HUES64 (cell line): ENCODE data around the gene NUDT4.
"Not testable (repeated sequence)": the region's sequence is repeated elsewhere in the genome, so short reads cannot be mapped to it uniquely, and the experiment has no call there.

Source experiments
- H3K27ac ChIP-seq: 2 replicates; pipeline ENCODE4 v1.7.0; 2013; ENCODE audit warnings: low read depth, low read length, inconsistent platforms
- H3K27me3 ChIP-seq: 2 replicates; pipeline ENCODE4 v1.6.1; 2013; ENCODE audit warnings: mild to moderate bottlenecking, low read length; ENCODE audit not compliant: insufficient read depth
- H3K36me3 ChIP-seq: 2 replicates; pipeline ENCODE4 v1.6.1; 2013; ENCODE audit warnings: mild to moderate bottlenecking, low read length; ENCODE audit not compliant: insufficient read depth
- H3K4me1 ChIP-seq: 2 replicates; pipeline ENCODE4 v1.6.1; 2013; ENCODE audit warnings: mild to moderate bottlenecking, low read length, moderate library complexity; ENCODE audit not compliant: insufficient read depth
- H3K4me3 ChIP-seq: 2 replicates; pipeline ENCODE4 v1.5.1; 2013; ENCODE audit warnings: mild to moderate bottlenecking, low read length, moderate library complexity
- H3K9ac ChIP-seq: 2 replicates; pipeline ENCODE4 v1.6.1; 2013; ENCODE audit warnings: mild to moderate bottlenecking, low read depth, low read length
- H3K9me3 ChIP-seq: 2 replicates; pipeline ENCODE4 v1.6.1; 2013; ENCODE audit warnings: low read depth, low read length; ENCODE audit not compliant: insufficient read depth
- WGBS: fragments of 150-250, 120-280 bp; methylation state at CpG from one replicate; pipeline ENCODE4 v1.1.7; 2013; ENCODE audit warnings: missing lambda C conversion rate; 5-methylcytosine and 5-hydroxymethylcytosine counted together

NUDT4 gene

GRCh38 chr12:93419388-93420034 lies 41.8 kb downstream of the NUDT4 start:
- H3K4me3 ChIP-seq, result no peak overlapping the region
- H3K9ac ChIP-seq, result no peak overlapping the region
- H3K4me1 ChIP-seq, result peaks cover 34% of the 10 kb centered on the region
- no peaks in the 10 kb centered on the region for H3K36me3 ChIP-seq
- WGBS, result 36% methylated on average over 1 of the region's 1 CpG
- no peak overlapping the region for H3K27ac ChIP-seq
- H3K27me3 ChIP-seq, result no peaks in the 10 kb centered on the region
- H3K9me3 ChIP-seq, result no peaks in the 10 kb centered on the region

GRCh38 chr12:93422050-93422449 lies 44.3 kb downstream of the NUDT4 start:
- Histone ChIP-seq H3K4me3 (no peak overlapping the region), H3K4me1 (peaks cover 44% of the 10 kb centered on the region), H3K36me3 (no peaks in the 10 kb centered on the region), H3K9me3 (no peaks in the 10 kb centered on the region), H3K27me3 (no peaks in the 10 kb centered on the region), H3K9ac (no peak overlapping the region), H3K27ac (no peak overlapping the region)
- WGBS, result no CpG with 5 or more reads among the region's 2 CpGs

- no peaks in the 10 kb centered on the region for H3K9me3 ChIP-seq
- H3K9ac ChIP-seq, result no peak overlapping the region
- H3K4me1 ChIP-seq, result peaks cover 44% of the 10 kb centered on the region
- H3K4me3 ChIP-seq, result no peak overlapping the region
- H3K27ac ChIP-seq, result no peak overlapping the region
- no peaks in the 10 kb centered on the region for H3K27me3 ChIP-seq
- WGBS, result 91% methylated on average over 8 of the region's 8 CpGs
- H3K36me3 ChIP-seq, result no peaks in the 10 kb centered on the region
Measured at GRCh38 chr12:93425736-93426411, 48.1 kb downstream of the NUDT4 start.

GRCh38 chr12:93426412-93426805 lies 48.7 kb downstream of the NUDT4 start:
- no peak overlapping the region for H3K4me3 ChIP-seq
- no peak overlapping the region for H3K9ac ChIP-seq
- peaks cover 42% of the 10 kb centered on the region for H3K4me1 ChIP-seq
- WGBS, result 100% methylated on average over 1 of the region's 1 CpG
- H3K27me3 ChIP-seq, result no peaks in the 10 kb centered on the region
- no peaks in the 10 kb centered on the region for H3K9me3 ChIP-seq
- no peak overlapping the region for H3K27ac ChIP-seq
- no peaks in the 10 kb centered on the region for H3K36me3 ChIP-seq

GRCh38 chr12:93427779-93428564 lies 50.2 kb downstream of the NUDT4 start:
- WGBS, result 95% methylated on average over 4 of the region's 5 CpGs
- no peak overlapping the region for H3K4me3 ChIP-seq
- H3K4me1 ChIP-seq, result peaks cover 32% of the 10 kb centered on the region
- H3K27me3 ChIP-seq, result no peaks in the 10 kb centered on the region
- no peak overlapping the region for H3K27ac ChIP-seq
- H3K36me3 ChIP-seq, result no peaks in the 10 kb centered on the region
- no peaks in the 10 kb centered on the region for H3K9me3 ChIP-seq
- no peak overlapping the region for H3K9ac ChIP-seq

- WGBS, result 89% methylated on average over 1 of the region's 1 CpG
- H3K9ac ChIP-seq, result no peak overlapping the region
- peaks cover 17% of the 10 kb centered on the region for H3K4me1 ChIP-seq
- no peak overlapping the region for H3K4me3 ChIP-seq
- H3K27ac ChIP-seq, result no peak overlapping the region
- no peaks in the 10 kb centered on the region for H3K27me3 ChIP-seq
- H3K36me3 ChIP-seq, result no peaks in the 10 kb centered on the region; the same call in 1 of the 2 replicates
- no peaks in the 10 kb centered on the region for H3K9me3 ChIP-seq
Measured at GRCh38 chr12:93429448-93429847, 51.7 kb downstream of the NUDT4 start.

GRCh38 chr12:93429852-93430251 lies 52.1 kb downstream of the NUDT4 start:
- Histone ChIP-seq H3K9me3 (no peaks in the 10 kb centered on the region), H3K4me1 (peaks cover 13% of the 10 kb centered on the region), H3K9ac (no peak overlapping the region), H3K4me3 (no peak overlapping the region), H3K27ac (no peak overlapping the region), H3K27me3 (no peaks in the 10 kb centered on the region), H3K36me3 (no peaks in the 10 kb centered on the region; the same call in 1 of the 2 replicates)
- WGBS, result 95% methylated on average over 1 of the region's 1 CpG

- peaks cover 9% of the 10 kb centered on the region; the same call in 1 of the 2 replicates for H3K4me1 ChIP-seq
- H3K9me3 ChIP-seq, result no peaks in the 10 kb centered on the region
- no peaks in the 10 kb centered on the region for H3K27me3 ChIP-seq
- H3K36me3 ChIP-seq, result no peaks in the 10 kb centered on the region; the same call in 1 of the 2 replicates
- H3K4me3 ChIP-seq, result no peak overlapping the region
- H3K27ac ChIP-seq, result no peak overlapping the region
- 100% methylated on average over 2 of the region's 4 CpGs for WGBS
- no peak overlapping the region for H3K9ac ChIP-seq
Measured at GRCh38 chr12:93430280-93430679, 52.6 kb downstream of the NUDT4 start.

- not testable (repeated sequence) for H3K9me3 ChIP-seq, H3K27ac ChIP-seq, H3K27me3 ChIP-seq, H3K4me3 ChIP-seq, H3K9ac ChIP-seq, H3K36me3 ChIP-seq, H3K4me1 ChIP-seq
- WGBS, result 98% methylated on average over 6 of the region's 6 CpGs
Measured at GRCh38 chr12:93432031-93432430, 54.3 kb downstream of the NUDT4 start.

GRCh38 chr12:93434256-93434865 lies 56.6 kb downstream of the NUDT4 start:
- H3K9me3 ChIP-seq, result no peaks in the 10 kb centered on the region
- no peak overlapping the region for H3K9ac ChIP-seq
- H3K27ac ChIP-seq, result no peak overlapping the region
- H3K27me3 ChIP-seq, result no peaks in the 10 kb centered on the region
- 95% methylated on average over 5 of the region's 5 CpGs for WGBS
- H3K4me3 ChIP-seq, result no peak overlapping the region
- no peaks in the 10 kb centered on the region; the same call in 1 of the 2 replicates for H3K36me3 ChIP-seq
- peaks cover 12% of the 10 kb centered on the region for H3K4me1 ChIP-seq
